Tracheal epithelial cell (primary cell): ENCODE results near the gene RANBP1. TPM values are rescaled to one million over a fixed set of nuclear protein-coding genes. Genes with fewer than 3 reads are reported as not detected.

Source experiments
- total RNA-seq: library from RNA; depleted of rRNA; stranded (reverse); fragments of >200 nt; gene quantifications from 2 replicates; pipeline ENCODE4 v1.2.1, GENCODE V29; 2014

The RANBP1 gene
- 256 and 319 TPM in 2 replicates for total RNA-seq

DNA sequence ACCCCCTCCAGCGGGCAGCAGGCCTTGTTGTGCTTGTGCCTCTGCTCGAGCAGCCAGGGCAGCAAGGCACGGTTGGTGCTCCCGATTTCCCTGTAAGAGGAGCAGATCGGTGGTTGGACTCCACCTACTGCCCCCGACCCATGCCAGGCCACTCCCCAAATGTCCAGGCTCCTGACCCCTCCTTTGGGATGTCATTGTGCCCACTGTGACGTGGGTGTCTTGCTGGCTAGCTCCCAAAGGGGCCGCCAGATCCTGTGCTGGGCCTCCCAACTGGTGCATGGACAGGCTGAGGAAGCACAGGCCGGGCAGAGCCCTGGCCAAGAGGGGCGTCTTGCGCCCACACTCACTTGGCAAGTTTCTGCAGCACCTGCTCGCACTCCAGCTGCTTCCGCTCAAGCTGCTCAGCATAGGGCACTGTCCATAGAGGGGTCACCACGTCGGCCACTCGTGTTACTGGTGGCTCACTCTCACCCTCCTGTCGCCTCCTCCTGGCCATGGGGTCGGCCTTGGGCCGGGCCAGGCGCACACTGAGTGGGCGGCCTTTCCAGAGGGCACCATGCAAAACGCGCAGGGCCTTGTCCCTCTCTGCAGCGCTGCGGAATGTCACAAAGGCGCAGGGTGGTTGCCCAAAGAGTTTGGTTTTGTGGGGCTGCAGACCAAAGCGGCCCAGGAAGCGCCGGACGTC, at the start of gene RANBP1:
Gene RANBP1, plus strand, starts transcription at position 414 of the 685 bp plus-strand sequence. Its CDS starts 81 bp downstream, at position 495.

DNA sequence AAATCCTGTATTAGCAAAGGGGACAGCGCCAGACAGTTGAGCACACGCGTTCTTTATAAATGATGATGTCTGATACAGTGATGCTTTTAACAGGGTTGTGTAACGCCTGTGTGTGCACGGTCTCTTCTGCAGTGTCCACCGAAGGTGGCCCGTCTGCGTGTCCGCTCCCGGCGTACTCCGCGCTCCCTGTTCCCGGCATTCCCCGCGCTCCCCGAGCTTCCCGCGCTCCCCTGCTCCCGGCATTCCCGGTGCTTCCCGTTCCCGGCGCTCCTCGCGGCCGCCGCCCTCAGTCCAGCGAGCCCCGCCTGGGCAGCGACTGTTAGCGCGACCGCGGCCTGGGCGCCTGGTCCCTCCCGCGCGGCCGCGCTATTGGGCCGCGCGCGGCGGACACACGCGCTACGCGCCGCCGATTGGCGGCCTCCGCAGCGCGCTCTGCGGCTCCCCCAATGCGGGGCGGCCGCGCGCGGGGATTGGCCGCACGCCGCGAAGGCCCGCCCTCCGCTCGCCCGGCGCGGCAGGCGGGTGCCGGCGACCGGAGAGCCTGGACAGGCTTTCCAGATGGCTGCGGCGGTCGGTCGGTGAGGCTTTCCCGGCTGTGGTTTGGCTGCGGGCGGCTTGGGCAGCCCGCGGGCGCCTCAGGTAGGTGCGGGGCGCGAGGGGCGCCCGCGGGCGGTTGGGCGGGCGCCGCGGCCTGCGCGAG, 36.0 kb upstream of the RANBP1 start, which contains the start of gene DGCR8:
Gene DGCR8, plus strand, starts transcription at position 497 of the 700 bp plus-strand sequence. CDS start 5,723 bp downstream, outside the sequence.

DNA sequence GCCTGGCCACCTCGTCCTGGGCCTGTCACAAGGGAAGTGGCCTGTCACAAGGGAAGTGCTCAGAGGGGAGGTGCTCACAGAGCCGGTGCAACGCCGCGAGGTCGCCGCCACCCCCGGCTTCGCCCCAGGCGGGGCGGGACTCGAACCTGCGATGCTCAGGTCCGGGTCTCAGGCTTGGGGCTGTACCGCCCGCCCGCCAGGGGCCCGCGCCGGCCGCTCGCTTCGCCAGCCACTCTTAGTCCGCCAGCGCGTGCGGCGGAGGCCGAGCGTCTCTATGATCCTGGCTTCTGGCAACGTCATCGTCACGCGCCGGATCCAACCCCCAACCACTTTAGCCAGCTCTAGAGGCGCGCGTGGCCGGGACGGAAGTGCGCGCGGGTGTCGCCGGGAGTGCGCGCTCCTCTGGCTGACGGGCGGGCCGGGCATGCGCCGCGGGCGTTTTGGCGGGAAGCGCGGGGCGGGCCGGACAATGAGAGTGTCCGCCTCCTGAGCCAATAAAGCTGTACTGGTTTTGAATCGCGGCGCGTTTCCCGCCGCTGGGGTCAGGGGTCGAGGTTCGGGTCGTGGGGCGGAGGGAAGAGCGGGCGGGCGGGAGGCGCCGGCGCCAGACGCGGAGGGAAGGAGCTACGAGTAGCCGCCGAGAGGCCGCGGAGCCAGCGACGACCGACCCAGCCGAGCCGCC, 1.2 kb downstream of the RANBP1 start, which contains the start of gene TRMT2A:
Gene TRMT2A, minus strand, starts transcription at position 276 of the 682 bp plus-strand sequence. CDS start 320 bp downstream, outside the sequence.

DNA sequence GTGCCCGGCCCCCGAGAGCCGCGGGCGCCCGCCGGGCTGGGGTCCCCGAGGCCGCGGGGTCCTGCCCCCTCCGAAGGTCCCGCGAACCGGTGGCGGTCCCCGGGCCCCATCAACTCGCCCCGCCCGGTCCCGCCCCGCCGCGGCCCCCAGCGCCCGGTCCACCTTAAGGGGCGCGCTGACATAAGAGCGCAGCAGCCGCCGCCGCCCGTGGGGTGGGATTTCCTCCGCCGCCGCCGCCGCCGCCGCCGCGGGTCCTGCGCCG, 15.6 kb downstream of the RANBP1 start, which contains the start of gene ZDHHC8:
Gene ZDHHC8, plus strand, starts transcription at position 208 of the 262 bp plus-strand sequence. CDS start 144 bp downstream, outside the sequence.

DNA sequence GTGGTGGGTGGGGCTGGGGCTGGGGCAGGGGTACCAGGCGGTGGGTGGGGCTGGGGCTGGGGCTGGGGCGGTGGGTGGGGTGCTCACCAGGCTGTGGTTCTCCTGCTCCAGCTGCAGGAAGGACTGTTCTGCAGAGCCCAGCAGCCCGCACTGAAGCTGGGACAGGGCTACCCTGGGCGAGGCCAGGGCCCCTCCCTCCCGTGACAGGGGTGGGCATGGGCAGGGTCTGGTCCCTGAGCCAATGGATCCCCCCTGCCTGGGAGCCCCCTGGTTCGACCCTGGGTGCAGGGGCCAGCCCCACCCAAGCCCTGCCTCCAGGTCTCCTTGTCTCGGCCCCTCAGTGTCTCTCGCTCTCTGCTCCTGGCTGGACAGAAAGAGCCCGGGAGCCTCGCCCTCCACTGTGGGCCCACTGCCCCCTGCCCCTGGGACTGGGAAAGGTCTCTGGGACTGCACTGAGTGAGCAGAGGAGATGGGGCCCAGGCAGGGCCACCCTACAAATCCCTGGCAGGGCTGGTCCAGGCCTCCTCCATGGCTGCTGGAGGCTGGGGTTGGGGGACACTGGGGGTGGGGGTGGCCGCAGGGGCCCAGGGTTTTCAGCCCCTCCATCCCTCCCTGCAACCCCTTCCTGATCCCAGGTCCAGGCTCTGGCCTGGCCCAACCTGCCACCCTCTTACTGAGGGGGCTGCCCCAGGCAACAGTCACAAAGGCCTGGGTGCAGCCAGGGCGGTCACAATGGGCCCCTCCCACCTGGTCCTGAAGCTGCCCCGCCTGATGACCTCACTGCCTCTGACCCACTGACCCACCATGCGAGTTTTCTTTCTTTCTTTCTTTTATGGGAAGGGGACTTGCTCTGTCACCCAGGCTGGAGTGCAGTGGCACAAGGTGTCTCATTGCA, 34.7 kb downstream of the RANBP1 start, which contains the start of gene CCDC188:
Gene CCDC188, minus strand, starts transcription at position 675 of the 895 bp plus-strand sequence. Its CDS starts 69 bp downstream, at position 606.

Other genes starting within 250 kb of the RANBP1 start
- gene COMT, start 174.3 kb upstream of the RANBP1 start, total RNA-seq = 266 and 283 TPM in 2 replicates
- 9.0 and 10.6 TPM in 2 replicates for gene TXNRD2, start 174.3 kb upstream of the RANBP1 start, total RNA-seq
- 7.9 and 27.5 TPM in 2 replicates for gene ARVCF, start 99.3 kb upstream of the RANBP1 start, total RNA-seq
- gene TANGO2, start 95.0 kb upstream of the RANBP1 start, total RNA-seq = 23.2 and 36.9 TPM in 2 replicates
- gene DGCR8, start 35.9 kb upstream of the RANBP1 start, total RNA-seq = 18.5 and 21.0 TPM in 2 replicates
- gene TRMT2A, start 1.1 kb downstream of the RANBP1 start, total RNA-seq = 32.4 and 37.6 TPM in 2 replicates
- 4.3 and 5.5 TPM in 2 replicates for gene ZDHHC8, start 15.7 kb downstream of the RANBP1 start, total RNA-seq
- not detected in 2 replicates for gene CCDC188, start 35.0 kb downstream of the RANBP1 start, total RNA-seq
- gene RTN4R, start 152.2 kb downstream of the RANBP1 start, total RNA-seq = 4.9 and 6.5 TPM in 2 replicates
- gene DGCR6L, start 204.0 kb downstream of the RANBP1 start, total RNA-seq = 45.4 and 46.0 TPM in 2 replicates